GM23338 (cell line): Measurements from ENCODE around the gene SGSH. TPM values are rescaled to one million over a fixed set of nuclear protein-coding genes. Genes with fewer than 3 reads are reported as not detected.

ENCODE experiments used
- ATAC-seq: fragments of 200-7000 bp; cut with Tn5 transposase; 3 replicates; pipeline ENCODE4 v1.9.1; 2020
- DNase-seq: peaks from one replicate; pipeline ENCODE4 v3.0.0-alpha.2; 2015; ENCODE audit warnings: low spot score
- H2AFZ ChIP-seq: fragments of 200-600 bp; sonication (generic); 2 replicates; pipeline ENCODE4 v1.8.0; 2016; ENCODE audit warnings: antibody characterized with exemption, mild to moderate bottlenecking, moderate library complexity
- H3F3A ChIP-seq: fragments of 200-600 bp; sonication (generic); replicated peaks from 2 replicates; pipeline ENCODE4 v1.8.0; 2017; ENCODE audit warnings: antibody characterized with exemption, mixed run types, low read depth
- H3K27ac ChIP-seq: fragments of 200-600 bp; sonication (generic); 2 replicates; pipeline ENCODE4 v1.6.1; 2016; ENCODE audit warnings: low read depth
- H3K27me3 ChIP-seq: fragments of 200-600 bp; sonication (generic); 2 replicates; pipeline ENCODE4 v1.8.0; 2016; ENCODE audit warnings: mild to moderate bottlenecking, mixed run types, moderate library complexity; ENCODE audit not compliant: insufficient read depth
- H3K36me3 ChIP-seq: fragments of 200-600 bp; sonication (generic); 2 replicates; pipeline ENCODE4 v1.8.0; 2016; ENCODE audit warnings: mild to moderate bottlenecking; ENCODE audit not compliant: insufficient read depth
- H3K4me1 ChIP-seq: fragments of 200-600 bp; sonication (generic); 2 replicates; pipeline ENCODE4 v1.8.0; 2016; ENCODE audit warnings: mild to moderate bottlenecking, moderate library complexity; ENCODE audit not compliant: insufficient read depth
- H3K4me2 ChIP-seq: fragments of 200-600 bp; sonication (generic); 2 replicates; pipeline ENCODE4 v1.7.1; 2017; ENCODE audit warnings: mixed run types
- H3K4me3 ChIP-seq: fragments of 200-600 bp; sonication (generic); 2 replicates; pipeline ENCODE4 v1.6.1; 2016; ENCODE audit warnings: mixed run types
- H3K79me2 ChIP-seq: fragments of 200-600 bp; sonication (generic); replicated peaks from 2 replicates; pipeline ENCODE4 v1.8.0; 2017; ENCODE audit warnings: mild to moderate bottlenecking; ENCODE audit not compliant: insufficient read depth
- H3K9me2 ChIP-seq: fragments of 200-600 bp; sonication (generic); 2 replicates; pipeline ENCODE4 v1.8.0; 2017; ENCODE audit not compliant: insufficient read depth
- H4K20me1 ChIP-seq: fragments of 200-600 bp; sonication (generic); replicated peaks from 2 replicates; pipeline ENCODE4 v1.8.0; 2017; ENCODE audit warnings: mild to moderate bottlenecking; ENCODE audit not compliant: insufficient read depth
- H3K27ac Mint-ChIP-seq: 2 replicates; pipeline ENCODE4 v1.8.0; 2020; ENCODE audit warnings: inconsistent platforms, mild to moderate bottlenecking, moderate library complexity, mixed read lengths
- H3K27me3 Mint-ChIP-seq: 3 replicates; pipeline ENCODE4 v1.8.0; 2022; ENCODE audit warnings: low read depth, mild to moderate bottlenecking, moderate library complexity, mixed read lengths, inconsistent platforms; ENCODE audit not compliant: insufficient read depth, poor library complexity
- H3K36me3 Mint-ChIP-seq: 3 replicates; pipeline ENCODE4 v1.8.0; 2021; ENCODE audit warnings: low read depth, mild to moderate bottlenecking, inconsistent platforms, moderate library complexity, mixed read lengths
- H3K4me1 Mint-ChIP-seq: 3 replicates; pipeline ENCODE4 v1.8.0; 2020; ENCODE audit warnings: mild to moderate bottlenecking, inconsistent platforms, mixed read lengths
- H3K4me3 Mint-ChIP-seq: 3 replicates; pipeline ENCODE4 v1.8.0; 2021; ENCODE audit warnings: moderate library complexity, mild to moderate bottlenecking, inconsistent platforms, mixed read lengths
- H3K9me3 Mint-ChIP-seq: 3 replicates; pipeline ENCODE4 v1.8.0; 2020; ENCODE audit warnings: moderate library complexity, mild to moderate bottlenecking, inconsistent platforms, mixed read lengths
- JUNB ChIP-seq: IDR thresholded peaks from one replicate; pipeline ENCODE4 v1.6.1; 2016; ENCODE audit warnings: antibody characterized with exemption; ENCODE audit not compliant: unreplicated experiment
- NANOG ChIP-seq: IDR thresholded peaks from 2 replicates; pipeline ENCODE4 v1.6.1; 2016; ENCODE audit warnings: antibody characterized with exemption, borderline replicate concordance
- POLR2AphosphoS5 ChIP-seq: IDR thresholded peaks from 2 replicates; pipeline ENCODE4 v1.6.1; 2016; ENCODE audit warnings: antibody characterized with exemption, low read depth
- REST ChIP-seq: IDR thresholded peaks from one replicate; pipeline ENCODE4 v1.6.1; 2018; ENCODE audit warnings: antibody characterized with exemption; ENCODE audit not compliant: unreplicated experiment
- ZNF331 ChIP-seq: fragments of 250-450 bp; sonication (Bioruptor Pico); IDR thresholded peaks from 2 replicates; pipeline ENCODE4 v1.5.0; 2020; ENCODE audit warnings: low read depth, mild to moderate bottlenecking, moderate library complexity
- polyA plus RNA-seq: library from polyadenylated mRNA; unstranded; fragments of >200 nt; fragmentation: Nextera tagmentation; extraction: Ambion mirVana; gene quantifications from 2 replicates; pipeline ENCODE4 v1.2.1, GENCODE V29; 2016
- total RNA-seq: library from RNA; depleted of rRNA; stranded (reverse); fragments of >200 nt; shearing (Covaris generic); gene quantifications from 2 replicates; pipeline ENCODE4 v1.2.3, GENCODE V29; 2014
- TF ChIP-seq, protein P1 (sequence below): IDR thresholded peaks from 2 replicates; pipeline ENCODE4 v1.6.1; 2016; ENCODE audit warnings: antibody characterized with exemption
- TF ChIP-seq, protein P2 (sequence below): fragments of 250-450 bp; sonication (Bioruptor Pico); IDR thresholded peaks from 2 replicates; pipeline ENCODE4 v1.5.0; 2020; ENCODE audit warnings: mild to moderate bottlenecking, moderate library complexity

The SGSH gene
- total and polyA plus RNA-seq, 2 experiments from 2014 or later = 9.6 to 17.5 TPM

- Histone ChIP-seq H3K4me2 (no peak overlapping the region), H3K27ac (no peak overlapping the region), H3K79me2 (no peaks in the 10 kb centered on the region), H3K36me3 (no peaks in the 10 kb centered on the region), H3K9me2 (no peaks in the 10 kb centered on the region), H3K4me1 (no peaks in the 10 kb centered on the region), H3K4me3 (no peak overlapping the region), H4K20me1 (no peaks in the 10 kb centered on the region), H2AFZ (no peak overlapping the region), H3K27me3 (no peaks in the 10 kb centered on the region), H3F3A (no peaks in the 10 kb centered on the region)
- H3K4me1 Mint-ChIP-seq = peaks cover 4% of the 10 kb centered on the region
- peaks cover 11% of the 10 kb centered on the region for H3K27me3 Mint-ChIP-seq
- no peaks in the 10 kb centered on the region for H3K9me3 Mint-ChIP-seq
- no peaks in the 10 kb centered on the region for H3K36me3 Mint-ChIP-seq
- H3K4me3 Mint-ChIP-seq = no peak overlapping the region
- H3K27ac Mint-ChIP-seq = no peak overlapping the region
- no peak for ATAC-seq
- TF ChIP-seq POLR2AphosphoS5 = no peak
- TF ChIP-seq ZNF331 = no peak
- no peak for TF ChIP-seq REST
- no peak for TF ChIP-seq JUNB
- TF ChIP-seq, protein P1, sequence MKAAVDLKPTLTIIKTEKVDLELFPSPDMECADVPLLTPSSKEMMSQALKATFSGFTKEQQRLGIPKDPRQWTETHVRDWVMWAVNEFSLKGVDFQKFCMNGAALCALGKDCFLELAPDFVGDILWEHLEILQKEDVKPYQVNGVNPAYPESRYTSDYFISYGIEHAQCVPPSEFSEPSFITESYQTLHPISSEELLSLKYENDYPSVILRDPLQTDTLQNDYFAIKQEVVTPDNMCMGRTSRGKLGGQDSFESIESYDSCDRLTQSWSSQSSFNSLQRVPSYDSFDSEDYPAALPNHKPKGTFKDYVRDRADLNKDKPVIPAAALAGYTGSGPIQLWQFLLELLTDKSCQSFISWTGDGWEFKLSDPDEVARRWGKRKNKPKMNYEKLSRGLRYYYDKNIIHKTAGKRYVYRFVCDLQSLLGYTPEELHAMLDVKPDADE = no peak
- TF ChIP-seq, protein P2, sequence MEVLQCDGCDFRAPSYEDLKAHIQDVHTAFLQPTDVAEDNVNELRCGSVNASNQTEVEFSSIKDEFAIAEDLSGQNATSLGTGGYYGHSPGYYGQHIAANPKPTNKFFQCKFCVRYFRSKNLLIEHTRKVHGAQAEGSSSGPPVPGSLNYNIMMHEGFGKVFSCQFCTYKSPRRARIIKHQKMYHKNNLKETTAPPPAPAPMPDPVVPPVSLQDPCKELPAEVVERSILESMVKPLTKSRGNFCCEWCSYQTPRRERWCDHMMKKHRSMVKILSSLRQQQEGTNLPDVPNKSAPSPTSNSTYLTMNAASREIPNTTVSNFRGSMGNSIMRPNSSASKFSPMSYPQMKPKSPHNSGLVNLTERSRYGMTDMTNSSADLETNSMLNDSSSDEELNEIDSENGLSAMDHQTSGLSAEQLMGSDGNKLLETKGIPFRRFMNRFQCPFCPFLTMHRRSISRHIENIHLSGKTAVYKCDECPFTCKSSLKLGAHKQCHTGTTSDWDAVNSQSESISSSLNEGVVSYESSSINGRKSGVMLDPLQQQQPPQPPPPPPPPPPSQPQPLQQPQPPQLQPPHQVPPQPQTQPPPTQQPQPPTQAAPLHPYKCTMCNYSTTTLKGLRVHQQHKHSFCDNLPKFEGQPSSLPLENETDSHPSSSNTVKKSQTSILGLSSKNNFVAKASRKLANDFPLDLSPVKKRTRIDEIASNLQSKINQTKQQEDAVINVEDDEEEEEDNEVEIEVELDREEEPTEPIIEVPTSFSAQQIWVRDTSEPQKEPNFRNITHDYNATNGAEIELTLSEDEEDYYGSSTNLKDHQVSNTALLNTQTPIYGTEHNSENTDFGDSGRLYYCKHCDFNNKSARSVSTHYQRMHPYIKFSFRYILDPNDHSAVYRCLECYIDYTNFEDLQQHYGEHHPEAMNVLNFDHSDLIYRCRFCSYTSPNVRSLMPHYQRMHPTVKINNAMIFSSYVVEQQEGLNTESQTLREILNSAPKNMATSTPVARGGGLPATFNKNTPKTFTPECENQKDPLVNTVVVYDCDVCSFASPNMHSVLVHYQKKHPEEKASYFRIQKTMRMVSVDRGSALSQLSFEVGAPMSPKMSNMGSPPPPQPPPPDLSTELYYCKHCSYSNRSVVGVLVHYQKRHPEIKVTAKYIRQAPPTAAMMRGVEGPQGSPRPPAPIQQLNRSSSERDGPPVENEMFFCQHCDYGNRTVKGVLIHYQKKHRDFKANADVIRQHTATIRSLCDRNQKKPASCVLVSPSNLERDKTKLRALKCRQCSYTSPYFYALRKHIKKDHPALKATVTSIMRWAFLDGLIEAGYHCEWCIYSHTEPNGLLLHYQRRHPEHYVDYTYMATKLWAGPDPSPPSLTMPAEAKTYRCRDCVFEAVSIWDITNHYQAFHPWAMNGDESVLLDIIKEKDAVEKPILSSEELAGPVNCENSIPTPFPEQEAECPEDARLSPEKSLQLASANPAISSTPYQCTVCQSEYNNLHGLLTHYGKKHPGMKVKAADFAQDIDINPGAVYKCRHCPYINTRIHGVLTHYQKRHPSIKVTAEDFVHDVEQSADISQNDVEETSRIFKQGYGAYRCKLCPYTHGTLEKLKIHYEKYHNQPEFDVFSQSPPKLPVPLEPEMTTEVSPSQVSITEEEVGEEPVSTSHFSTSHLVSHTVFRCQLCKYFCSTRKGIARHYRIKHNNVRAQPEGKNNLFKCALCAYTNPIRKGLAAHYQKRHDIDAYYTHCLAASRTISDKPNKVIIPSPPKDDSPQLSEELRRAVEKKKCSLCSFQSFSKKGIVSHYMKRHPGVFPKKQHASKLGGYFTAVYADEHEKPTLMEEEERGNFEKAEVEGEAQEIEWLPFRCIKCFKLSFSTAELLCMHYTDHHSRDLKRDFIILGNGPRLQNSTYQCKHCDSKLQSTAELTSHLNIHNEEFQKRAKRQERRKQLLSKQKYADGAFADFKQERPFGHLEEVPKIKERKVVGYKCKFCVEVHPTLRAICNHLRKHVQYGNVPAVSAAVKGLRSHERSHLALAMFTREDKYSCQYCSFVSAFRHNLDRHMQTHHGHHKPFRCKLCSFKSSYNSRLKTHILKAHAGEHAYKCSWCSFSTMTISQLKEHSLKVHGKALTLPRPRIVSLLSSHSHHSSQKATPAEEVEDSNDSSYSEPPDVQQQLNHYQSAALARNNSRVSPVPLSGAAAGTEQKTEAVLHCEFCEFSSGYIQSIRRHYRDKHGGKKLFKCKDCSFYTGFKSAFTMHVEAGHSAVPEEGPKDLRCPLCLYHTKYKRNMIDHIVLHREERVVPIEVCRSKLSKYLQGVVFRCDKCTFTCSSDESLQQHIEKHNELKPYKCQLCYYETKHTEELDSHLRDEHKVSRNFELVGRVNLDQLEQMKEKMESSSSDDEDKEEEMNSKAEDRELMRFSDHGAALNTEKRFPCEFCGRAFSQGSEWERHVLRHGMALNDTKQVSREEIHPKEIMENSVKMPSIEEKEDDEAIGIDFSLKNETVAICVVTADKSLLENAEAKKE (CRISPR knock-in tag) = no peak
- no peak for TF ChIP-seq NANOG
- DNase-seq = no peak
These were observed 46.2 kb downstream of the SGSH start for GRCh38 chr17:80173916-80174315.
